G401 (cell line): Measurements from ENCODE around the gene ARHGAP10. TPM values are rescaled to one million over a fixed set of nuclear protein-coding genes. Genes with fewer than 3 reads are reported as not detected.

ENCODE experiments used
- DNase-seq: peaks from one replicate; pipeline ENCODE4 v3.0.0-alpha.2; 2015; ENCODE audit warnings: low spot score
- in situ Hi-C: cut with HindIII; loops from 2 replicates; pipeline ENCODE4 v1.10.0; 2016; ENCODE audit warnings: low sequenced_read_pairs, mixed read lengths
- total RNA-seq: library from RNA; depleted of rRNA; stranded (reverse); fragments of >200 nt; shearing (Covaris generic); gene quantifications from 2 replicates; pipeline ENCODE4 v1.2.3, GENCODE V29; 2014

ARHGAP10 gene
- total RNA-seq, 1 experiment from 2014 or later = 3.7 TPM

DNA sequence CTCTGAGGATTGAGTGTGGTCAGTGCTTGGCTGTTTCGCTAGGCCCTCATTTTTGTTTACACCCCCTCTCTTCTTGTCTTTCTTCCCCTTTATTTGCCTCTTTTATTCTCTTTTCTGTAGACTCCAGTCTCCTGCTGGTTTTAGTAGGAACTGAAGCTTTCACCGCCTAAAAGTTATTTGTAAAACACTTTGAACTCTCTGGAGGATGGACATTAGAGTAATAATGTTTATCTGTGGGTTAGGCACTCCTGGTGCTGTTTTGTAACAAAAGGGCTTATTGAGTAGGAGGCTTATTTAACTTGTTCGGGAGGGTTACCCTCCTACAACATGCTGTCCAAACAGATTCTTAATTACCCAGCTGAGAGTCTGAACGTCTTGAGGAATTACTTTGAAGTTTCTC, 1.6 kb upstream of the ARHGAP10 start:
- DNase-seq = no peak
- in situ Hi-C loops = no loop called here

DNA sequence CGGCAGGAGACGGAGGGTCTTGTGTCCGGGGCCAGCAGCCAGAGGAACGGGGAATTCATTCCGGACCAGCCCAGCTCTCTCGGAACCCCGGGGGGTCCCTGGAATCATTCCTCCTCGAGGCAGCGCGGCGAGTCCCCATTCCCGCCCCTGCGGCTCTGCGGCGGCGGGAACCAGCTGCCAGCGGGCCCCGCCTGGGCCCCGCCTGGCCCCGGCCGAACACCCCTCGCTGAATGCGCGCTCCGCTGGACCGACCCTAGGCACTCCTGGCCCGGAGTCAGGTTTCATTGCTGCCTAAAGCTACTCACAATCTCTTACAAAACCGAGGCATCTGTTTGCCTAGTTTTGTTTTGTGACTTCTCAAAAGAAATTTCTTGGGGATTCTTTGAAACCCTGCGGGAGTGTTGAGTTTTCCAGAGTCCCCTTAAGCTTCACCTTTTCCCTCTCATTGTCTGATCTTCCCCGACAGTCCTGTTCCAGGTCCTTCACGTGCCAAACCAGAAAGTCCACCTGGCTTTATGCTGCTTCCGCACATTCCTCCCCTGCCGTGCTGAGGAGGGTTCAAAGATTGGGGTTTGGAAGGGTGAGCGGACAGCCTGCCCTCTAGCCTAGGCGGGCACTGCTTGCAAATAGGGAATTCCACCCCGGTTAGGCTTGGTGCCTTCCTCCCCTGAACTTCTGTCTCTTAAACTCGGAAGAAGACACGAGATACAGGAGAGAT, 789 bp downstream of the ARHGAP10 start:
- in situ Hi-C loops = no loop called here

DNA sequence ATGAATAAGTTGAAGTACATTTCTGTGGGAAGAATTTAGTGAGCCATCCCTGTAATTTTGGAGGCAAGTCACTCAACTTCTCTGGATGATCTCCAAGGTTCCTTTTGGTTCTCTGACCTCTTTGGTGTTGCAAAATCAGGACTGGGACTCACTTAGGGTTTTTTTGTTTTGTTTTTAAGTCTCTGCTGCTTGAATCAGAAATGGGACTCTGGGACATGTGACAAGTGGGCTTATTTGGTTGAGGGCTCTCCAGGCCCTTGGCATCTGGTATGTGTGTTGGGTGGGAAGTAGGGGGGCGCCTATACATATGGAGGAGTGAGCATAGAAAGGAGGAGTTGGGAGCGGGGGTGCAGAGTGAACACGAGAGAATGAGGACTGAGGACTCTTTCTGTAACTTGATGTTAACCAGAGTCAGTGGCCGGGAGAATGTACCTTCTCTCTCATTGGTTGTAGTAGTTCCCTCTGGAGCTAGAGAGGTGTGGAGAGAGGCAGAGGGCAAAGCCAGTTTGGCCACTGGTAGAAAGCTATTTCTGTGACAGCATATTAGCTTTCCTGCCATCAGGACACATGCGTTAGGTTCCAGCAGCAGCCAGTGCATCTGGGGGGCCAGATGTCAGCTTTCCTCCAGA, 1.9 kb downstream of the ARHGAP10 start:
- DNase-seq = no peak
- in situ Hi-C loops = no loop called here

More for the DNA sequence above, 789 bp downstream of the ARHGAP10 start:
- DNase-seq = no peak

GRCh38 chr4:147734496-147734895, 2.6 kb downstream of the ARHGAP10 start:
- in situ Hi-C loops = no loop called here
- no peak for DNase-seq

GRCh38 chr4:147735413-147736301, 3.8 kb downstream of the ARHGAP10 start:
- no peak for DNase-seq
- in situ Hi-C loops = no loop called here

- DNase-seq = no peak
Measured at GRCh38 chr4:147736458-147736857, 4.6 kb downstream of the ARHGAP10 start.

DNA sequence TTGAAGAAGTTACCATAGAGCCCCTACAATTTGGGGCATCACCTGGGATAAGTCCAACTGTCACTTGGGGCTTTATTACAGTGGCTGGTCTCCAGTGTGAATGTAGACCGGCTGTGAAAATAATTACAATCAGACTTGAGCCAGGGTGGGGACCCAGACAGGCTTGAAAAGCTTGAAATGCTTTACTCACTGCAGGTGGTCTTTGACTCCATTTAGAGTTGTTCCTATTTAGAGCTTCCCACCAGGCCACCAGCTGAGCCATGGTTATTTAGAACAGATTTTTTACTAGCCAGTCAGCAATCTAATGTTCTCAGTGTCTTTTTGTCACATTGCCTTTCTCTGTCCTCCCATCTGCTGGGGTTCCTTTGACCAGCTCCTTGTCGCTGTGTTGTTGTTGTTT, 5.7 kb downstream of the ARHGAP10 start:
- in situ Hi-C loops = no loop called here
- no peak for DNase-seq

More at GRCh38 chr4:147736458-147736857, 4.6 kb downstream of the ARHGAP10 start:
- in situ Hi-C loops = no loop called here

DNA sequence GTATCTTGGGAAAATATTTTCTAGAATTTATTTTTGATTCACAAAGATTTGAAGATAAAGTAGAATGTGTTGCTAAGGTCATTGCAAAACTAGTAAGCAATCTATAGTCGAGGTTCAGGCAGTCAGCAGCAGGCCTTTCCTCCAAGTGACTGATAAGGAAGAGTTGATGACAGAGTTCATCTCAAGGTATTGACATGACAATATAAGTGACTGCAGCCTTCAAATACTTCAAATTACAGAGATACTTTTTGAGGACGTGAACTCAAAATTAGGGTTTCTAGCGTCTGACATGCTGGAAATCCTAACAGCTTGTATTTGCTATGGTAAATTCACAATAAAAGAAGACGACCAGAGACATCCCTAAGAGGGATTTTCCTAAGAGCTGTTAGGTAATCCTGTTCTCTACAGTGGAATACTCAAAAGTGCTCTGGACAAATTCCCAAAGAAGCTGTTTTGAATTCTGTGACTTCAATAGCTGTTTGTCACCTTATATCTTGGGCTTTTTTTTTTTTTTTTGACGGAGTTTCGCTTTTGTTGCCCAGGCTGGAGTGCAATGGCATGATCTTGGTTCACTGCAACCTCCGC, 7.4 kb downstream of the ARHGAP10 start:
- in situ Hi-C loops = no loop called here
- DNase-seq = no peak

- DNase-seq = no peak
- in situ Hi-C loops = no loop called here
Measured at GRCh38 chr4:147740176-147740575, 8.3 kb downstream of the ARHGAP10 start.

DNA sequence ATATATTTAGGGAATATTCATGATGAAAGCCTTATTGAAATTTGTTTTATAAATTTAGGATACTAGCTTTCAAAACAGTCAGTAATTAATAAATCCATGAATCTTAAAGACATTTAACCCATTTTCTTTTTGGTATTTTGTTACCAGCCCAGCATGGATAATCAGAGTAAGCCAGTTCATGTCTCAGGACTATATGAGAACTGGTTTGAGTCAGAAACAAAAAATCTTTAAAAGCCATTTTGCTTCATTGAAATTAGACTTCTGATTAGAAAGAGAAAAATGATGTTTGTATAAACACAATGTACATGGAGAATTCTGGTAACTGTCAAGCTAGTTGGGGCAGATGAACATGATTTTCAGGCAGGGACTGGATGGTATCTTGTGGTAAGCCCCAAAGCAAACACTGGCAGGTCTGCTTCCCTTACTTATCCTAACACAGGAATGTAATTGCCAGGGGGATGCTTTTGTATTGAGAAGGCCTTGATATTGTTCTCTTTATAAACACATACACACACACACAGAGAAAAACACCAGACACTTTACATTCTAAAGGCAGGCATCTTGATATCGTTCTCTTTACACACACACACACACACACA, 9.4 kb downstream of the ARHGAP10 start:
- DNase-seq = no peak
- in situ Hi-C loops = no loop called here

- in situ Hi-C loops = no loop called here
- no peak for DNase-seq
Measured at GRCh38 chr4:147747787-147748454, 16.0 kb downstream of the ARHGAP10 start.

DNA sequence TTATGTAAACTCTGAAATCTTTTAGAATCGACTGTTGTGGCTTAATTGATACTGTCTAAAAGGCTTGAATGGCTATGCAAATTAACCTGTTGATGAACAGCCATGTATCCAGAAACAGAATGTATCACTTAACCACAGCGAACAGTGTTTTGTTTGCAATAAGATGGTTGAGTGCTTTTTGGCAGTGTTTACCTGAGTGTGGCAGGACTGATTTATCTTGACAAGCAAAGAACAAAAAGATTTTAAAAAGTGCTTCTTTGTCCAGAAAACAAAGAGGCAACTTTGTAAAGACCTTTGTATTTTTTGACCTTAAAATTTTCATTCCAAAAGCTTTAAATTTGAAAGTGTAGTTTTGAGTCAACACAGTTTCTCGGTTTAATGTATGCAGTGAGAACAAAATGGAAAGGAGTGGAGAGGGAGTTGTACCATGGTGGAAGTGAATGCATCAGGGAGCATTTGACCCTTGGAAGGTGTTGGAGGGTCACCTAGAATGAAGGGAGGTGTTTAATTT, 18.0 kb downstream of the ARHGAP10 start:
- in situ Hi-C loops = no loop called here
- no peak for DNase-seq

- DNase-seq = no peak
Measured at GRCh38 chr4:147753047-147753446, 21.2 kb downstream of the ARHGAP10 start.

DNA sequence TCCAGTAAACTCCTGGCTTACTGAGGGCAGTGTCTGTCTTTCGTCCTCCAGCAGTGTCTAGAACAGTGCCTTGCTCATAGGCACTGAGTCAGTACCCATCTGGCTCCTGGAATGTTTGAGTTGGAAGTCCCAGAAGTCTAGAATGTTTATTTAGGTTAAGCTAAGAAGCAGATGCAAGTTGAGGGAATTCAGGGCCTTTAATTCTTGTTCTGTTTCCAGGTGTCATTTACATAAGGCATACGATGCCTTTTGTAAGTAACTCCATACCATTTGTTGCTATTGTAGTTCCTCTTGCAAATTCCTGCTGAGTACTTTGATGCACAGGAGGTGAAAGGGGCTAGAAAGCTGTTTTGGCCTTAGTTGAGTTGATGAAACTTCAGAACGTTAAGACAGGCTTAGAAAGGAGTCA, 22.2 kb downstream of the ARHGAP10 start:
- no peak for DNase-seq
- in situ Hi-C loops = no loop called here

More at GRCh38 chr4:147753047-147753446, 21.2 kb downstream of the ARHGAP10 start:
- in situ Hi-C loops = no loop called here

- no peak for DNase-seq
- in situ Hi-C loops = no loop called here
Measured at GRCh38 chr4:147755561-147756295, 23.8 kb downstream of the ARHGAP10 start.

GRCh38 chr4:147756417-147756816, 24.5 kb downstream of the ARHGAP10 start:
- in situ Hi-C loops = no loop called here
- no peak for DNase-seq

DNA sequence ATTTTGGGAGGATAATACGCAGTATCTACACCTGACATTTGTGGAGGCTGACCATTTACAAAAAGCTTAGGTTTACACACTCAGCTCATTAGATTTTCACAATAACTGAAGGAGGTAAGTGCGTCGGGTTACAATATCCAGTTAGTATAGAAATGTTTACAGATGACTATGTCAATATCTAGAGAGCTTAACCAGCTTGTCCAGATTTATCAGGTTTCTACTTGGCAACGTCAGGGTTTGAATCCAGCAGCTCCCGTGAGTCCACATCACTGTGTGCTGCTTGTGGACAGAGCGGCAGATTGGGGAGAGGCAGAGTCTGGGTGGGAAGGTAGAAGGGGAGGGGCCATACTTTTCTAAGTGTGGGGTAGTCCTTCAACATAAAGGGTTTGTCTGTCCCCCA, 28.3 kb downstream of the ARHGAP10 start:
- DNase-seq = no peak
- in situ Hi-C loops = no loop called here

DNA sequence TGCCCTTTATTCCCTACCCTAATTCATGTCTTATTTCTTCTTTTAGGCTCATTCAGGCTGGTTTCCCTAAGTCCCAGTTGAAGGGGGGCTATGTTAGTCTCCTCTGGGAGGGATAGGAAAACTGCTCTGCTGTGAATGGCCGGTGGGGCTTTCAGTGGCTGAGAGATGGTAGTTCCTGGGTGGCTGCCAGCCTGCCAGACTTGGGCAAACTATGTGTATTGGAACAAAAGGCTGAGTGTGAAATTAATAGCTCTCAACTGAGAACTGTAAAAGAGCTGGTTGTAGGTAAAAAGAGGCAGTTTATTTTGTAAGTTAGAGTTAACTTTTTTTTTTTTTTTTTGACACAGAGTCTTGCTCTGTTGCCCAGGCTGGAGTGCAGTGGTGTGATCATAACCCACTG, 28.8 kb downstream of the ARHGAP10 start:
- no peak for DNase-seq
- in situ Hi-C loops = no loop called here
